T-helper 1 cell treated with Interleukin-12 subunit alpha and Interleukin-12 subunit beta and Interleukin-4 antibody, amounts not matched to agents 30 μg/mL and 1 μg/mL, for 36 hours (primary cell): ENCODE measurements around the gene COASY.
A peak's percentile ranks its signal among the peaks of the same experiment; 100 is the strongest.
"Not testable (repeated sequence)": the region's sequence is repeated elsewhere in the genome, so short reads cannot be mapped to it uniquely, and the experiment has no call there.

Source experiments
- H3K27ac Mint-ChIP-seq: one replicate; pipeline ENCODE4 v1.8.0; 2021; ENCODE audit warnings: mild to moderate bottlenecking, mixed read lengths
- H3K27me3 Mint-ChIP-seq: one replicate; pipeline ENCODE4 v1.8.0; 2021; ENCODE audit warnings: low read depth, mixed read lengths
- H3K36me3 Mint-ChIP-seq: one replicate; pipeline ENCODE4 v1.8.0; 2021; ENCODE audit warnings: low read depth, mixed read lengths
- H3K4me1 Mint-ChIP-seq: one replicate; pipeline ENCODE4 v1.8.0; 2021; ENCODE audit warnings: low read depth, mixed read lengths
- H3K4me3 Mint-ChIP-seq: one replicate; pipeline ENCODE4 v1.8.0; 2021; ENCODE audit warnings: mild to moderate bottlenecking, moderate library complexity, mixed read lengths
- H3K9me3 Mint-ChIP-seq: one replicate; pipeline ENCODE4 v1.8.0; 2021; ENCODE audit warnings: mixed read lengths

The COASY gene

DNA sequence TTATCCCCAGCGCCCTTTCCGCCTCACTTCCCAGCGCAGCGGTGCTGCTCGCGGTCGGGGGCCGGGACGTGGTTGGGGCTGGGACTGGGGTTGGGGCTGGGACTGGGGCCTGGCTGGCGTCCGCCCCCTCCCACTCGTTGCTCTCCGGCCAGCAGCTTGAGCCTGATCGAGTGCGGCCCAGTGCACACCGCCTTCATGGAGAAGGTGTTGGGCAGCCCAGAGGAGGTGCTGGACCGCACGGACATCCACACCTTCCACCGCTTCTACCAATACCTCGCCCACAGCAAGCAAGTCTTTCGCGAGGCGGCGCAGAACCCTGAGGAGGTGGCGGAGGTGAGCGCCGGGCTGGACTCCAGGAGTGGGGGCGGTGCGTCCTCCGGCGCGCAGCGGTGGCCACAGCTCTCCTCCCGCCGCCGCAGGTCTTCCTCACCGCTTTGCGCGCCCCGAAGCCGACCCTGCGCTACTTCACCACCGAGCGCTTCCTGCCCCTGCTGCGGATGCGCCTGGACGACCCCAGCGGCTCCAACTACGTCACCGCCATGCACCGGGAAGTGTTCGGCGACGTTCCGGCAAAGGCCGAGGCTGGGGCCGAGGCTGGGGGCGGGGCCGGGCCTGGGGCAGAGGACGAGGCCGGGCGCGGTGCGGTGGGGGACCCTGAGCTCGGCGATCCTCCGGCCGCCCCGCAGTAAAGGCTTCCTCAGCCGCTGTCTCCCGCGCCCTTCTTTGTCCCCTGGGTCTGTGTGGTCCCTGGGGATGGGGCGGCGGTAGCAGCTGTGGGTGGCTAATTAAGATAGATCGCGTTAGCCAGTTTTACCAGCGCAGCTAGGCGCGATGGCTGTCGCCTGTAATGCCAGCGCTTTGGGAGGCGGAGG lies 7.5 kb upstream of the COASY start:
- H3K36me3 Mint-ChIP-seq: peaks cover 3% of the 10 kb centered on the region
- no peaks in the 10 kb centered on the region for H3K27me3 Mint-ChIP-seq
- H3K4me1 Mint-ChIP-seq: peaks cover 14% of the 10 kb centered on the region

DNA sequence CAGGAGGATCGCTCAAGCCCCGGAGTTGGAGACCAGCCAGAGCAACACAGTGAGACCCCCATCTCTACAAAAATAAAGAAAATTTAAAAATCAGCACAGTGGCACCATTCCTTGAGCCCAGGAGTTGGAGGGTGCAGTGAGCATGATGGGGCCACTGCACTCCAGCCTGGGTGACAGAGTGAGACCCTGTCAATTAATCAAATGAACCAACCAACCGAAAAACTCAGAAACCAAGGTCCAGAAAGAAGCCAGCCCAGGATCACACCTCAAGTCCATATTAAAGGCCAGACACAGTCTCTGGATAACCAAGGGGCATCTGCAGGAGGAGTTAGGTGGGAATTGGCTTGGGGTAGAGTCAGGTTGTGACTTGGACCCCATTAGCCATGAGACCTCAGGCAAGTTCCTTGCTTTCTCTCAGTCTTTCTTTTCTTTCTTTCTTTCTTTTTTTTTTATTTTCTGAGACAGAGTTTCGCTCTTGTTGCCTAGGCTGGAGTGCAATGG lies 6.8 kb upstream of the COASY start:
- H3K27ac Mint-ChIP-seq: peak overlapping the region; percentile 92
- H3K9me3 Mint-ChIP-seq: no peaks in the 10 kb centered on the region
- H3K36me3 Mint-ChIP-seq: peaks cover 3% of the 10 kb centered on the region
- H3K4me1 Mint-ChIP-seq: peaks cover 14% of the 10 kb centered on the region
- H3K27me3 Mint-ChIP-seq: no peaks in the 10 kb centered on the region
- peak overlapping the region; percentile 94 for H3K4me3 Mint-ChIP-seq

More for the DNA sequence above, 7.5 kb upstream of the COASY start:
- Mint-ChIP-seq H3K27ac (peak overlapping the region; percentile 92), H3K4me3 (peak overlapping the region; percentile 94), H3K9me3 (no peaks in the 10 kb centered on the region)

DNA sequence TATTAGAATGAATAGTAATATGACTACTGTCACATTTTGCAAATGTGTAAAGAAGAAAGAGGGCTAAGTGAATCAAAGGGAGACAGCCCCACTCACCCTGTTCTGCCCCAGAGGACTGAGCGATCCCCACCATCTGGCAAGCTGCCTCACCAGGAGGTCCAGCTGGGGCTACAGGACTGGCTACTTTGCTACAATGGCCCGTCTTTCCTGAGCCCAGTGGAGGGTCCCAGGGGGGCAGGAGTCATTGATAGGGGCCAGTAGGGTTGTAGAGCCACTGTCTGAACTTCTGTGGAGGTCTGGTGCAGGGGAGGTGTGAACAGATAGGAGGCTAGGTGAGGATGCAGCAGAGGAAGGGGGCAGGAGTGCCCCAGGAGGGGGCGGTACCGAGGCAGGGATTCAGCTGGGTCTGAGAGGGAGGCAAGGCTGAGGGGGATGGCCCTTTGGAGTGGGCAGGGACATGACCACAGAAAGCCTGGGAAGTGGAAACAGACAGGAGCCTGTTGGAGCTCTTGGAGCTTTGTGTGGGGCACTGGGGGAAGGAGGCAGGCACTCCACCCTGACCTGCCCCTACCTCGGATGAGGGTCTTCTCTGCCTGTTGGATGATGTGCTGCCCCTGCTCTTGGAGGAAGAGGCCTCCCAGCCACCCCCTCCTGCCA lies 5.9 kb upstream of the COASY start:
- H3K36me3 Mint-ChIP-seq, H3K27me3 Mint-ChIP-seq, H3K9me3 Mint-ChIP-seq, H3K27ac Mint-ChIP-seq: not testable (repeated sequence)
- Mint-ChIP-seq H3K4me3 (peak overlapping the region; percentile 44), H3K4me1 (peaks cover 13% of the 10 kb centered on the region)

DNA sequence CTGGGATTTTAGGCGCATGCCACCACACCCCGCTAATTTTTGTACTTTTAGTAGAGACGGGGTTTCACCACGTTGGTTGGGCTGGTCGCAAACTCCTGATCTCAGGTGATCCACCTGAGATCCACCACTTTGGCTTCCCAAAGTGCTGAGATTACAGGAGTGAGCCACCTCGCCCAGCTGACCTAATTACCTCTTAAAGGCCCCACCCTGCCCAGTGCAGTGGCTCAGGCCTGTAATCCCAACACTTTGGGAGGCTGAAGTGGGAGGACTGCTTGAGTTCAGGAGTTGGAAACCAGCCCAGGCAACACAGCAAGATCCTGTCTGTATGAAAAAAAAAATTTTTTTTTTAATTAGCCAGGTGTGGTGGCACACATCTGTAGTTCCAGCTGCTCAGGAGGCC lies 2.9 kb upstream of the COASY start:
- Mint-ChIP-seq H3K27ac (no peak overlapping the region), H3K9me3 (no peaks in the 10 kb centered on the region), H3K27me3 (no peaks in the 10 kb centered on the region), H3K4me1 (peaks cover 32% of the 10 kb centered on the region), H3K4me3 (no peak overlapping the region), H3K36me3 (peaks cover 10% of the 10 kb centered on the region)

DNA sequence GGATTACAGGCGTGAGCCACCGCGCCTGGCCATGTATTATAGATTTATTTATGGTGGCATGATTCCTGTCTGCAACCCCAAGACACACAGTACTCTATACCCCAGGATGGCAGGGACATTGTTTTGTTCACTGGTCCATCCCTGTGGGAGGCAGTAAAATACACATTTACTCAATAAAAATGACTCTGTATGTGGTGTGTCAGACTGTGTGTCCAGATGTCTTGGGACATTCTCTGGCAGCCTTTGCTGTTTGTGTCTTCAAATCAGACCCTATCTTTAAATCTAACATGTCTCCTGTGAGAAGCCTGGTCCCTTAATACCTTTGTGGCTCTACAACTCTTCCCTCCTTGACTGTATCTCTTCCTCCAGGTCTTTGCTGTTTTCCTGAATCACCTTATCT lies 1.7 kb upstream of the COASY start:
- no peaks in the 10 kb centered on the region for H3K27me3 Mint-ChIP-seq
- peak overlapping the region; percentile 62 for H3K27ac Mint-ChIP-seq
- H3K4me3 Mint-ChIP-seq: no peak overlapping the region
- no peaks in the 10 kb centered on the region for H3K9me3 Mint-ChIP-seq
- H3K4me1 Mint-ChIP-seq: peaks cover 30% of the 10 kb centered on the region
- H3K36me3 Mint-ChIP-seq: peaks cover 10% of the 10 kb centered on the region

DNA sequence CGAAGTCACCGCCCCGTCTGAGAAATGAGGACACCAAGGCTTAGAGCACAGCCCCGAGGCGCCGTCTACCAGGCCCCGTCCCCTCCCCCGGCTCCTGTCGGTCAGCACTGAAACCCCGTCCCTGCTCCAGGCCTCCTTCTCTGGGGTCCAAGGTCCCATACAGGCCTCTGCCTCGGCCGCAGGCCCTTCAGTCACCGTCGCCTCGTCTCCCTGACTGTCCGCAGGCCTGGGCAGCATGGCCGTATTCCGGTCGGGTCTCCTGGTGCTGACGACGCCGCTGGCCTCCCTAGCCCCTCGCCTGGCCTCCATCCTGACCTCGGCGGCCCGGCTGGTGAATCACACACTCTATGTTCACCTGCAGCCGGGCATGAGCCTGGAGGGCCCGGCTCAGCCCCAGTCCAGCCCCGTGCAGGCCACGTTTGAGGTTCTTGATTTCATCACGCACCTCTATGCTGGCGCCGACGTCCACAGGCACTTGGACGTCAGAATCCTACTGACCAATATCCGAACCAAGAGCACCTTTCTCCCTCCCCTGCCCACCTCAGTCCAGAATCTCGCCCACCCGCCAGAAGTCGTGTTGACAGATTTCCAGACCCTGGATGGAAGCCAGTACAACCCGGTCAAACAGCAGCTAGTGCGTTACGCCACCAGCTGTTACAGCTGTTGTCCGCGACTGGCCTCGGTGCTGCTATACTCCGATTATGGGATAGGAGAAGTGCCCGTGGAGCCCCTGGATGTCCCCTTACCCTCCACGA lies 617 bp downstream of the COASY start:
- peak overlapping the region; percentile 93 for H3K4me3 Mint-ChIP-seq
- H3K4me1 Mint-ChIP-seq: peaks cover 28% of the 10 kb centered on the region
- no peaks in the 10 kb centered on the region for H3K27me3 Mint-ChIP-seq
- H3K36me3 Mint-ChIP-seq: peaks cover 14% of the 10 kb centered on the region
- H3K27ac Mint-ChIP-seq: peak overlapping the region; percentile 97
- H3K9me3 Mint-ChIP-seq: no peaks in the 10 kb centered on the region

DNA sequence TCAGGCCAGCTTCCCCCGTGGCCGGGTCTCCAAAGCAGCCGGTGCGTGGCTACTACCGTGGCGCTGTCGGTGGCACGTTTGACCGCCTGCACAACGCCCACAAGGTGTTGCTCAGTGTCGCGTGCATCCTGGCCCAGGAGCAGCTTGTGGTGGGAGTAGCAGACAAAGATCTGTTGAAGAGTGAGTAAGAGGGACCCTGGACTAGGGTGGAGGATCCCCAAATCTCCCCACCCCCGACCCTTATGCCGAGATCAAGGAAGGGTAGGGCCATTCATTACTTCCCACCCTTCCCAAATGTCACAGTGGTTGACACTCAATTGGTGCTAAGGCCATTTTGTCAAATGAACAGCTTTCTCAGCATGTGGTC lies 1.2 kb downstream of the COASY start:
- H3K4me1 Mint-ChIP-seq: peaks cover 32% of the 10 kb centered on the region
- no peaks in the 10 kb centered on the region for H3K9me3 Mint-ChIP-seq
- H3K4me3 Mint-ChIP-seq: peak overlapping the region; percentile 93
- H3K27me3 Mint-ChIP-seq: no peaks in the 10 kb centered on the region
- H3K27ac Mint-ChIP-seq: peak overlapping the region; percentile 20
- peaks cover 17% of the 10 kb centered on the region for H3K36me3 Mint-ChIP-seq

DNA sequence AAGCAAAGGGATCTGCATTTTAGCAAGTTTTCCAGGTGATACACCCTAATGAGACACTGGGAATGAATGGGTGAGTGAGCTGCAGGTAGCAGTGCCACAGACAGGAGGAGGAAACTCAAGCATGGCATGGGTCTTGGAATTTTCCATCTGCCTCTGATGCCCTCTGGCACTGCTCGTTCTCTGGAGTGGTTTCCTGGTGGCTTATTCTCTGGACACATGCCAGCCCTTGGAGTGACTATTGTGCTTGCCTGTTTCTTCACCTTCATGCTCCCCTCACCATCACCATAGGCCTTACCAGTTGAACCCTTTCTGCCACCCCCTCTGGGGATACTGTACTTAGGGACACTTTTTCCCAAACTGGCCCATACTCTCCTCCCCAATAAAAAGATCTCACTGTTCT lies 1.6 kb downstream of the COASY start:
- H3K9me3 Mint-ChIP-seq: no peaks in the 10 kb centered on the region
- peaks cover 32% of the 10 kb centered on the region for H3K4me1 Mint-ChIP-seq
- peak overlapping the region; percentile 59 for H3K27ac Mint-ChIP-seq
- peak overlapping the region; percentile 93 for H3K4me3 Mint-ChIP-seq
- H3K27me3 Mint-ChIP-seq: no peaks in the 10 kb centered on the region
- peaks cover 18% of the 10 kb centered on the region for H3K36me3 Mint-ChIP-seq

DNA sequence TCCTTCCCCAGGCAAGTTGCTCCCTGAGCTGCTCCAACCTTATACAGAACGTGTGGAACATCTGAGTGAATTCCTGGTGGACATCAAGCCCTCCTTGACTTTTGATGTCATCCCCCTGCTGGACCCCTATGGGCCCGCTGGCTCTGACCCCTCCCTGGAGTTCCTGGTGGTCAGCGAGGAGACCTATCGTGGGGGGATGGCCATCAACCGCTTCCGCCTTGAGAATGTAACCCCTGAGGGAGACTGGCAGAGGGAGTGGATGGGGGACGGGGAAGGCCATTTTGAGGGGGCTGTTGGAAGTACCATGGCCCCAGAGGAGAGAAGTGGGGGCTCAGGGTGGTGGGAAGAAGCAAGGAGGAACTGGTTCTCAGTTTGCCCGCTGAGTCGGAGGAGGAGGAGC lies 2.0 kb downstream of the COASY start:
- peaks cover 35% of the 10 kb centered on the region for H3K4me1 Mint-ChIP-seq

DNA sequence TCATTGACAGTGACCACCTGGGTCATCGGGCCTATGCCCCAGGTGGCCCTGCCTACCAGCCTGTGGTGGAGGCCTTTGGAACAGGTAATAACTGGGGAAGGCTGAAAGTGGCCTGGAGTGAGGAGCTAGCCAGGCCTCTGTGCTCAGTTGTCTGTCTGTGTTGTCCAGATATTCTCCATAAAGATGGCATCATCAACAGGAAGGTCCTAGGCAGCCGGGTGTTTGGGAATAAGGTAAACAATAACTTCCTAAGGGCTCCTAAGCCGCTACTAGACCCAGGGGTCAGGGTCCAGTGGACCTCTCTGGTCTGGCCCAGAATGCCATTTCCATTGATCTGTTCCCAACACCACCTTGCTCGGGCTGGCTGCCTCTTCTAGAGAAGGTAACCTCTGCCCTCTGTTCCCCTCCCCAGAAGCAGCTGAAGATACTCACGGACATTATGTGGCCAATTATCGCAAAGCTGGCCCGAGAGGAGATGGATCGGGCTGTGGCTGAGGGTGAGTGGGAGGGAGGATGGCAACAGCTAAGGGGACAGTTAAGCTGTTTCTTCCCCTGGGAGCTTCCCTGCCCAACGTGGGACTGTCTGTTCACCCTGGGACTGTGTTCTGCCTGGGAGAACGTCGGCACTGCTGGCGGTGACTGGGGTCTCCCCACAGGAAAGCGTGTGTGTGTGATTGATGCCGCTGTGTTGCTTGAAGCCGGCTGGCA lies 3.0 kb downstream of the COASY start:
- Mint-ChIP-seq H3K27ac (no peak overlapping the region), H3K36me3 (peaks cover 32% of the 10 kb centered on the region), H3K4me3 (no peak overlapping the region), H3K27me3 (no peaks in the 10 kb centered on the region), H3K9me3 (no peaks in the 10 kb centered on the region), H3K4me1 (peaks cover 36% of the 10 kb centered on the region)

More for the DNA sequence above, 2.0 kb downstream of the COASY start:
- H3K9me3 Mint-ChIP-seq: no peaks in the 10 kb centered on the region
- H3K36me3 Mint-ChIP-seq: peaks cover 22% of the 10 kb centered on the region
- peak overlapping the region; percentile 59 for H3K27ac Mint-ChIP-seq
- H3K4me3 Mint-ChIP-seq: peak overlapping the region; percentile 93
- H3K27me3 Mint-ChIP-seq: no peaks in the 10 kb centered on the region

DNA sequence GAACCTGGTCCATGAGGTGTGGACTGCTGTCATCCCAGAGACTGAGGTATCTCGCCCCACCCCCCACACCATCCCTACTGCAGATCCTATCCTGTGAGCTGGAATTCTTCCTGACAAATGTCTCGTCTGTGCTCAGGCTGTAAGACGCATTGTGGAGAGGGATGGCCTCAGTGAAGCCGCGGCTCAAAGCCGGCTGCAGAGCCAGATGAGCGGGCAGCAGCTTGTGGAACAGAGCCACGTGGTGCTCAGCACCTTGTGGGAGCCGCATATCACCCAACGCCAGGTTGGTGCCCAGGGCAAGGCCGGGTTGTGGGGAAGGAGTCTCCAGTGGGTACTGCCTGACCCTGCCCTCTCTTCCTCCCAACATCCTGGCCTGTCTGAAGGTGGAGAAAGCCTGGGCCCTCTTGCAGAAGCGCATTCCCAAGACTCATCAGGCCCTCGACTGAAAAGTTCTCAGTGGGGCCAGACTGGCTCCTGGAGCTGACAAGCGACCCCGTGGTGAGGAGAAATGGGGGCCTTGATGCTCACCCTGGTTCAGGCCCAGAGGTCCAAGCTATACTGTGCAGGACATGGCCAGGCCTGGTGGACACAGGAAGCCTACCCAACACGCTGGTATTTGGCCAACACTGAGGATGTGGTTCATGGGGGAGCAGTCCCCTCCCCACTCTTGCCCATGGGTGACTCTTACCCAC lies 3.7 kb downstream of the COASY start:
- peaks cover 36% of the 10 kb centered on the region for H3K4me1 Mint-ChIP-seq
- no peak overlapping the region for H3K4me3 Mint-ChIP-seq
- no peaks in the 10 kb centered on the region for H3K9me3 Mint-ChIP-seq
- no peak overlapping the region for H3K27ac Mint-ChIP-seq
- peaks cover 35% of the 10 kb centered on the region for H3K36me3 Mint-ChIP-seq
- H3K27me3 Mint-ChIP-seq: no peaks in the 10 kb centered on the region

DNA sequence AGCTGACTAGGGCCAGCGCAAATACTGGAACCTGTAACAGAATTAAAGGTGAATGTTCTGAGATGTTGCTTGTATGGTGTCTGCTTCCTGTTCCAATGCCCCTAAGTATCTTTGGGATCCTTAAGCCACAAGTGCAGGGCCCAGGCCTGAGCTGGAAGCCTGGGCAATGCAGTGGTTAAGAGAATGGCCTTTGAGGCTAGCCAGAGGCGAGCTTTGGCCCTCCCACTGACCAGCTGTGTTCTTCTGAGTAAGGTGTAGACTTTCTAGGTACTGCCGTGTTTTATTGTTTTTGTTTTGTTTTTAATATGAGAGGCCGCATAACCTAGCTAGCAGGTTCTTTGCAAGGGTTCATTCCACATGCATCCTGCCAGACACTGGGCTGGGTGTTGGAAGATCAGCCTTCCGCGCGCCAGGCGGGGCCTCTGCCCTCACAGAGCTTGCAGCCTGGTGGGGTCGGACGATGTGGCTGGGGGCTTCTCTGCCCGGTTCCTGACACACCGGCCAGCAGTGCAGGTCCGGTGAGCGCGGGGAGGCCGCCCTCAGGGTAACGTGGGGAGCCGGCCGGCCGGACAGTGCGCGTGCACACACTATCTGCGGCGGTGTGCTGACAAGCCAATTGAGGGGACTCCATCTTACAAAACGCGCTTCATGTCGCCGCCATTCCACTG lies 4.4 kb downstream of the COASY start:
- H3K9me3 Mint-ChIP-seq: no peaks in the 10 kb centered on the region
- H3K4me3 Mint-ChIP-seq: peak overlapping the region; percentile 96
- no peaks in the 10 kb centered on the region for H3K27me3 Mint-ChIP-seq
- peaks cover 39% of the 10 kb centered on the region for H3K36me3 Mint-ChIP-seq
- peak overlapping the region; percentile 94 for H3K27ac Mint-ChIP-seq
- peaks cover 35% of the 10 kb centered on the region for H3K4me1 Mint-ChIP-seq

DNA sequence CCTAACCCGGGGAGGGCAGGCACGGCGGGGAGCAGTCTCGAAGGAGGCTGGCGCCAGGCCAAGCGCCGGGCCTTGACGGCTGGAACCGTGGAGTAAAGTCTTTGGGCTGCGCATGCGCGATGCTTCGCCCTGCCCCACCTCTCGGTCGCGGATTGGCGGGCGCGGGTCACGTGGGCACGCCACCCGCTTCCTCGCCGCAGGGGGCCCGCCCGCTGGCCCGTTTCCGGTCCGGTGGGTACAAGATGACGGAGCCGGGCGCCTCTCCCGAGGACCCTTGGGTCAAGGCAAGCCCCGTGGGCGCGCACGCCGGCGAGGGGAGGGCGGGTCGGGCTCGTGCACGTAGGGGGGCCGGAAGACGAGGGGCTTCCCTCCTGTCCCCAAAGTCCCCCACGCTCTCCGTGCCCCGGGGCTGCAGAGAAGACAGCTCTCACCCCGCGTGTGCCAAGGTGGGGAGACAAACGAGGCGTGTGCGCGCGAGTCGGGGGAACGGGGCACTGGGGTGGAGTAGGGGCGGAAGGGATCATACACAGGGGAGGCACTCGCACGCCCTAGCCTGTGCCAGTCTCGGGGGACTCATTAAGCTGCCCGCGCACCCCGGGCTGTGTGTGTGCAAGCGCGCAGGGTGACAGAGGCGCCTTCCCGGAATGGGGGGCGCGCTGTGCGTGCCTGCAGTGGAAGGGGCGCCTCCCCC lies 5.1 kb downstream of the COASY start, which contains the start of gene MLX:
MLX (plus strand) TSS at position 218 of the 691 bp plus-strand sequence; CDS start at position 243, 25 bp downstream.
- Mint-ChIP-seq H3K36me3 (peaks cover 37% of the 10 kb centered on the region), H3K27me3 (no peaks in the 10 kb centered on the region), H3K27ac (peak within 1 kb of the TSS; percentile 94), H3K9me3 (no peaks in the 10 kb centered on the region), H3K4me3 (peak within 1 kb of the TSS; percentile 96), H3K4me1 (peaks cover 29% of the 10 kb centered on the region)
